ENCODE measurements around the gene MAP3K15.

GRCh38 chrX:19541931-19542330, 26.6 kb upstream of the MAP3K15 start:
- TF ChIP-seq CTCF (conservative IDR thresholded peaks at IDR 0.05; ENCODE audit: low read depth, low read length) (no peak), EZH2phosphoT487 (IDR thresholded peaks at IDR 0.05; ENCODE audit: borderline replicate concordance, low read length) (no peak), EZH2 (IDR thresholded peaks at IDR 0.05; ENCODE audit: low read length, unreplicated experiment) (no peak)
